NOMO-1 treated with dmso at 0.1 percent for 144 hours (cell line): ENCODE measurements around the gene MGAT4D.
"Not testable (repeated sequence)": the region's sequence is repeated elsewhere in the genome, so short reads cannot be mapped to it uniquely, and the experiment has no call there.

Source experiments
- DNase-seq: peaks from one replicate; lab custom pipeline; 2025; ENCODE audit not compliant: unreplicated experiment; lab: John Stamatoyannopoulos, UW

MGAT4D gene

GRCh38 chr4:140497747-140498636, at the start of gene MGAT4D:
TSS of gene MGAT4D (minus strand) at chr4:140498293. CDS start at chr4:140498222, 71 bp downstream.
- no peak for DNase-seq

- DNase-seq = no peak
Observed at GRCh38 chr4:140533951-140534480, 35.9 kb upstream of the MGAT4D start.

GRCh38 chr4:140529434-140529833, 31.3 kb upstream of the MGAT4D start:
- no peak for DNase-seq

- DNase-seq = peak; percentile 97
Observed at GRCh38 chr4:140523857-140524742, 26.0 kb upstream of the MGAT4D start, which contains the start of gene ELMOD2. TSS of gene ELMOD2 (plus strand) at chr4:140524168. CDS start at chr4:140525429, 1,261 bp downstream.

GRCh38 chr4:140523370-140523856, 25.3 kb upstream of the MGAT4D start:
- DNase-seq = no peak

GRCh38 chr4:140515423-140515822, 17.3 kb upstream of the MGAT4D start:
- no peak for DNase-seq

- DNase-seq = not testable (repeated sequence)
Observed at GRCh38 chr4:140513765-140514164, 15.7 kb upstream of the MGAT4D start.

- no peak for DNase-seq
Observed at GRCh38 chr4:140504261-140504660, 6.2 kb upstream of the MGAT4D start.

GRCh38 chr4:140499391-140499790, 1.3 kb upstream of the MGAT4D start:
- DNase-seq = no peak

- DNase-seq = no peak
Observed at GRCh38 chr4:140497405-140497746, 717 bp downstream of the MGAT4D start.

- no peak for DNase-seq
Observed at GRCh38 chr4:140485939-140486338, 12.2 kb downstream of the MGAT4D start.

GRCh38 chr4:140483445-140483844, 14.6 kb downstream of the MGAT4D start:
- DNase-seq = no peak

GRCh38 chr4:140472156-140472555, 25.9 kb downstream of the MGAT4D start:
- DNase-seq = no peak

GRCh38 chr4:140469791-140470733, 28.0 kb downstream of the MGAT4D start:
- DNase-seq = no peak

GRCh38 chr4:140466146-140466545, 31.9 kb downstream of the MGAT4D start:
- no peak for DNase-seq

GRCh38 chr4:140463614-140464013, 34.5 kb downstream of the MGAT4D start:
- no peak for DNase-seq

- DNase-seq = no peak
Observed at GRCh38 chr4:140463182-140463581, 34.9 kb downstream of the MGAT4D start.

- no peak for DNase-seq
Observed at GRCh38 chr4:140450352-140450751, 47.7 kb downstream of the MGAT4D start.

GRCh38 chr4:140448830-140449229, 49.3 kb downstream of the MGAT4D start:
- DNase-seq = no peak

GRCh38 chr4:140448162-140448561, 49.9 kb downstream of the MGAT4D start:
- no peak for DNase-seq
